Measurements from ENCODE around the gene ERC2.

Gene ERC2

GRCh38 chr3:55812394-55813013, 655.8 kb downstream of the ERC2 start:
- DNase-seq, result no peak

- DNase-seq, result no peak
Measured at GRCh38 chr3:55807210-55807609, 661.1 kb downstream of the ERC2 start.

GRCh38 chr3:55805169-55805568, 663.1 kb downstream of the ERC2 start:
- no peak for DNase-seq

- no peak for DNase-seq
Measured at GRCh38 chr3:55804170-55805095, 663.8 kb downstream of the ERC2 start.

- DNase-seq, result no peak
Measured at GRCh38 chr3:55802816-55803215, 665.5 kb downstream of the ERC2 start.

GRCh38 chr3:55801676-55802075, 666.6 kb downstream of the ERC2 start:
- no peak for DNase-seq

GRCh38 chr3:55801068-55801467, 667.2 kb downstream of the ERC2 start:
- no peak for DNase-seq

- no peak for DNase-seq
Measured at GRCh38 chr3:55797775-55798174, 670.5 kb downstream of the ERC2 start.

GRCh38 chr3:55797084-55797483, 671.2 kb downstream of the ERC2 start:
- DNase-seq, result no peak

GRCh38 chr3:55796533-55796932, 671.7 kb downstream of the ERC2 start:
- no peak for DNase-seq

GRCh38 chr3:55795746-55796145, 672.5 kb downstream of the ERC2 start:
- DNase-seq, result no peak

GRCh38 chr3:55795296-55795695, 673.0 kb downstream of the ERC2 start:
- no peak for DNase-seq

GRCh38 chr3:55792742-55793141, 675.5 kb downstream of the ERC2 start:
- no peak for DNase-seq

GRCh38 chr3:55792009-55792408, 676.3 kb downstream of the ERC2 start:
- no peak for DNase-seq

GRCh38 chr3:55790596-55791350, 677.5 kb downstream of the ERC2 start:
- no peak for DNase-seq

GRCh38 chr3:55789516-55789915, 678.8 kb downstream of the ERC2 start:
- DNase-seq, result no peak

GRCh38 chr3:55782807-55783206, 685.5 kb downstream of the ERC2 start:
- no peak for DNase-seq

- DNase-seq, result no peak
Measured at GRCh38 chr3:55782351-55782750, 685.9 kb downstream of the ERC2 start.

- DNase-seq, result no peak
Measured at GRCh38 chr3:55780913-55781312, 687.4 kb downstream of the ERC2 start.

GRCh38 chr3:55779543-55779942, 688.7 kb downstream of the ERC2 start:
- DNase-seq, result no peak

- no peak for DNase-seq
Measured at GRCh38 chr3:55775366-55776154, 692.7 kb downstream of the ERC2 start.

GRCh38 chr3:55774856-55775255, 693.4 kb downstream of the ERC2 start:
- DNase-seq, result no peak

GRCh38 chr3:55771503-55771902, 696.8 kb downstream of the ERC2 start:
- no peak for DNase-seq

Measured in NCI-H1048 (cell line).